HG03342 (cell line): ENCODE results near the gene CCDC92.

Experiments used
- ATAC-seq: cut with Tn5 transposase; IDR thresholded peaks from one replicate; pipeline ENCODE4 v1.9.1; 2021; ENCODE audit warnings: mild to moderate bottlenecking, moderate library complexity; ENCODE audit not compliant: unreplicated experiment

The CCDC92 gene

DNA sequence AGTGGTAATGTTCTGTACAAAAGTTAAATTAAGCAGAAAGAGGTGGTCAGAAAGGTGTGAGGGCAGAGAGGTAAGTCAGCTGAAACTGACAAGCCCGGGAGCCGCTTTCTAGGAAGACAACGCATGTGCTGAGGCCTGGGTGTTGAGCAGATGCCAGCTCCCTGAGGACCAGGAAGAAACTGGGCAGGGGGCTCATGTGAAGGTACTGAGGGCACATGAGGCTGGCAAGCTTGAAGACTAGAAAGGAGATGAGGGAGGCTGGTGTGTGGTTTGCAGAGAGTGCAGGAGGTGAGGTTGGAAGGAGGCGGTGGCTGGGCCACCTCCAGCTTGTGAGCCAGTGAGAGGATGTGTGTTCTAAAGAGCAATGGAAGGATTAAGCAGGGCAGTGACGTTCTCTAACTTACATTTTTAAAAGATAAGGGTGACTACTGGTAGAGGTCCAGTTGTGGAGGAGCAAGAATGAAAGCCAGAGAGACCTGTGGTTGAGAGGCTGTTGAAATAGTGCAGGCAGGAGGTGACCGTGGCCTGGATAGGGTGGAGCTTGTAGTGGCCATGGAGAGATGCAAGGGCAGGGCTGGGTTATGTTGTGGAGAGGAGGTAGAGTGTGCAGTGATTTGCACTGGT is 29.5 kb upstream of the CCDC92 start:
- no peak for ATAC-seq

GRCh38 chr12:124001343-124001742 is 28.7 kb upstream of the CCDC92 start:
- ATAC-seq: no peak

DNA sequence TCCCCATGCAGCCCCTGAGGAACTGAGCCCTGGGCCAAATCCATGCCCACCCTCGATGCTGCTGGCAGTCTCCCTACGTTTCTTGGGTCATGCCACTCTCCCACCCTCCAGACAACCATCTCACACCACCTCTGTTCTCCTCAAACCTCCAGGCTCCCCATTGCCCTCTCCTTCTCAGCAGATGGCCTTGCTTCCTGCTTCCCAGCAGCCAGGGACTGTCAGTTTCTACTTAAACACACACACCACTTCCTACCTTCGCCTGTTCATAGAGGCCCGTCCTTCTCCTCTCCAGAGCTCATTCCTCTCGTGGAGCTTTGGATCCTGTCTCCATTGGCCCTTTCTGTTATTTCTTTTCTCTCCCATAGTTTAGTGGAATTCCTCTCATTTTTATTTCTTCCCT is 27.5 kb upstream of the CCDC92 start:
- ATAC-seq: no peak

GRCh38 chr12:123998991-123999359 is 26.3 kb upstream of the CCDC92 start:
- ATAC-seq: no peak

DNA sequence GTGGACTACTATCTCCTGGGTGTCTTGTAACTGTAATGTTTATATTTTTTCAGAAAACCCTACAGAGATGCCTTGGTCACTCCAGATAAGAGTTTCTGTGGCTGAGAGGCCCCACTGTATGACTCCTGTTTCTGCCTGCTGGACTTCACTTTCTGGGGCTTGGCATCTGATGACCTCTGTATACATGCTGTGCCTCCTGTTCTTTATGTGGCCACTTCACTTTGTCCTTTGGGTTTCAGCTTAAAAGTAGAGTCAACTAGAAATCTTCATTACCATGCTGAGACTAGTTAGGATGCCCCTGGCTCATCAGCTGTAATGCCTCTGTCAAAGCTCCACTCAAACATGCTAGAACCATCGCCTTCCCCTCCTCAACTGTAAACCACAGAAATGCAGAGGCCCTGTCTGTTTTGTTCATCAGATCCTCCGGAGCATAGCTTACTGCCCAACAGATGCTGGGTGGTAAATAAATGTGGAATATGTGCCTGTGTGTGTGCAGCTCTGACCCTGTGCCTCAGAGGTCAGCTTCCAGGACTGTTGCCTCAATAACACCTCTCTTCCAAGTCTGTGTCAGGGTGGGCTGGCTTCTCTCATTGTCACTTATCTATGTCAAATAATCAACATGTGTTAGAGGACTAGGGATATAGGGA is 25.8 kb upstream of the CCDC92 start:
- ATAC-seq: no peak

DNA sequence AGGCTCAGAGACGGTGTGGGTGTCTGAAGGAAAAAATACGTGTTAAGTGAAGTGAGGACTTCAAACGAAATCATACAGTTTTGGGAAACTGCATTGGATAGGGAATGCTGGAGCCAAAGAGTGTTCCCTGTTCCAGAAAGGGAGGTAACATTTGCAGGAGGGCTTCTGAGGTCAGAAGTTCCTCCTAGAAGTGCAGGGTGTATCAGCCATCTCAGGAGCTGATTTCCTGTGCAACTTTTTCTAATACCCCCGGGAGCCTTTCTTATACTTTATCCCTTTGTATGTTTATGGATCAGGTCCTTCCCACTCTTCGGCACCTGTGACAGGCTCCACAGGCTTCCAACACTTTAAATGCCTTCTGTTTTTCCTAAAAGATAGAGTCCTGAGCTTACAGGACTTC is 25.3 kb upstream of the CCDC92 start:
- no peak for ATAC-seq

DNA sequence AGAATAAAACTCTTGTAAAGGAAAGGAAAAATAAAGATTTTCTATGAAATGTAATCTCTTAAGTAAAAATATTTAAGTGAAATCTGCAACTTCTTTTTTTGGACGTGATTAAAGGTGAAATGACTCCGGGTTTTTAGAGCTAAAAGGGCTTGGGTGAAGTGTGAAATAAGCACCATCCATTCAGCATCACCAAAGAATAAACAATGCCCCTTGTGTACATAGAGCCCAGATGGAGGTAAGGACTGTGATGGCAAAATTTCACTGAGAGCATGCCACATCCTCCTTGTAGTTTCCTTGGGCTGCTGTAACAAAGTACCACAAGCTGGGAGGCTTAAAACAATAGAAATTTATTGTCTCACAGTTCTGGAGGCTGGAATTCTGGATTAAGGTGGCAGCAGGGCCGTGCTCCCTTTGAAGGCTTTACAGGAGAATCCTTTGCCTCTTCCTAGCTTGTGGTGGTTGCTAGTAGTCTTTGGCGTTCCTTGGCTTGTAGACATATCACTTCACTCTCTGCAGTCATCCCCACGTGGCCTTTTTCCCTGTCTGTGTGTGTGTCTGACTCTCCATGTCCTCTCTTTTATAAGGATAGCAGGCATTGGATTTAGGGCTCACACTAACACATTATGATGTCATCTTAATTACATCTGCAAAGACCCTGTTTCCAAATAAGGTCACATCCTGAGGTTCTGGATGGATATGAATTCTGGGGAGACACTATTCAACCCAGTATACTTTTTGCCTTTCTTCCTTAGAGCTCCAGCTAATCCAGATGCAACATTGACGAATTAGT is 24.6 kb upstream of the CCDC92 start:
- ATAC-seq: no peak

DNA sequence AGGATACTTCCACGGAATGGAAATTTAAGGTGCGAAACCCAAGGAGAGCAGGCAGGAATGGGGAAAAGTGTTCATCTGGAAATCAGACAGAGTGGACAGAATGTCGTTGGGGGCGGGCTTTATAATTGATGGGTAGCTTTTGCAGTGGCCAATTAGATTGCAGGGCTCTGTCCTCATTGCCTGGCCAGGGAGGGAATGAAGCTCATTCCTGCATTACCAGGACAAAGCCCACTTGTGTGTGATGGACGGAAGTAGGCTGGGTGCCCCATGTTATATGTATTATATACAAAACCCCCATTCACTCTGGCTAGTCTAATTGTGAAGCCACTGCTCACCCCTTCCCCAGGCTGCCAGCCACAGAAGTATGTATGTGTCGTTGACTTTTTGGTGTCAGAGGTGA is 23.9 kb upstream of the CCDC92 start:
- ATAC-seq: no peak

GRCh38 chr12:123995023-123995748 is 22.6 kb upstream of the CCDC92 start:
- no peak for ATAC-seq

DNA sequence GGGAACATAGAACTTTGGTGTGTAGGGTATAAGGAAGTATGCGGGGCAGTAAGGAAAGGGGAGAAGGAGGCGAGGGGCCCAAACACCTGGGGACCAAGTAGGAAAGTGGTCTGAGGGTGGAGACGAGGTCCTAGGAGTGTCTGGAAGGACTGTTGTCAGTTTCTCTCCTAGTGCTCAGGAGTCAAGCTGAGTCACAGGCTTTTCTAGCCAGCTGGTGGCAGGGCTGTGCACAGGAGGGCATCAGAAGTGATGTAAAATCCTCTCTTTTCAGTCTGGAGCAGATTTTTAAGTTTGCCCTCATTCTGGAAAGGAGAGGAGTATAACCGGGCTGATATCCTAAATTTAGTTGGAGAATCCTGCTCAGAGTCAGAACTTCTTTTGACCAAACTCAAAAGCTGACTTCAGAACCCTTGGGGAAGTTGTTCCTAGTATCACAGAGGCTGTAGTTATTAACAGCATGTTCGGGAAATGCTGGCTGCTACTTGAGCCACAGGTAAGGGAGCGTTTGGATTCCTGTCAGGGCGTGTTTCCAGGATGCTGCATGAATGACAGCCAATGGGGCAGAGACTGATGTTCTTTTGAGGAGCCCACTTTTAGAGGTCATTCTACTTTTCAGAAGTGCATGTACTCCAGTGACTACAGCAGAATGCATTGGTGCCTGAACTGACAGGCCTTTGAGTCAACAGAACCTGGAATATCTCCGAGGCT is 19.6 kb upstream of the CCDC92 start:
- ATAC-seq: no peak

- no peak for ATAC-seq
Measured at GRCh38 chr12:123991372-123991951, 18.8 kb upstream of the CCDC92 start.

DNA sequence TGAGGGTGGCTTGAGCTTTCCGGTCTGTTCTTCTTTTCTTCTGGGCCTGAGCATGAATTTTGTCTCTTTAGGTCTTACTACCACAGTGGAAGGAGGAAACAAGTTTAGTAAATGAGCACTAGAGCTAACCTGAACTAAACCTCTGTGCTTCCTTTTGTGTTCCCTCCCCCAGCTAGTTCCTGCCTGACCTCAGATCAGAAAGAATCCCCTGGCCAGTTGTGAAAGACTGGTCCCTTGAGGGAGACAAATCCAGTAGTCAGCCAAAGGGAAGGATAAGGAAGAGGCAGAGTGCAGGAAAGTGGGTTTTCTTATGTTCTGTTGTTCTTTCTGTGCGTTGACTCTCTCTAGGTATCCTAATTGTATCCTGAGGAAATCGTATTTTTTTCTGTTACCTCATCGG is 17.9 kb upstream of the CCDC92 start:
- ATAC-seq: no peak

DNA sequence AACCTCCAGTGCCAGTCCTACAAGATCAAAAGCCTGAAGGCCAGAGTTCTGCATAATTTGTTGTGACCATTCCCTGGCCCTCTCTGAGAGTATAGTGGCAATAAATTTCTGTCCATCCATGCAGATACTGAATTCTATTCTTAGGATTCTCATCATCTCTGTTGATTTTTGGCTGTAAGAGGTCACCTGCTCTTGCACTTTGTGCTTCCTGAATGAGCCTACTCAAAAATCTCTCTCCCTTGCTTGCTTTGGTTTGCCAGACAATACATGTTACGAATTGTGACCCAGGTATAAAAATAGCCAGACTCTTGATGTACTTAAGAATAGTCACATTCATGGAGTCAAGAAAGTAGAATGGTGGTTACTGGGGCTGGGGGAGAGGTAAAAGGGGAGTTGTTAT is 17.1 kb upstream of the CCDC92 start:
- ATAC-seq: no peak

DNA sequence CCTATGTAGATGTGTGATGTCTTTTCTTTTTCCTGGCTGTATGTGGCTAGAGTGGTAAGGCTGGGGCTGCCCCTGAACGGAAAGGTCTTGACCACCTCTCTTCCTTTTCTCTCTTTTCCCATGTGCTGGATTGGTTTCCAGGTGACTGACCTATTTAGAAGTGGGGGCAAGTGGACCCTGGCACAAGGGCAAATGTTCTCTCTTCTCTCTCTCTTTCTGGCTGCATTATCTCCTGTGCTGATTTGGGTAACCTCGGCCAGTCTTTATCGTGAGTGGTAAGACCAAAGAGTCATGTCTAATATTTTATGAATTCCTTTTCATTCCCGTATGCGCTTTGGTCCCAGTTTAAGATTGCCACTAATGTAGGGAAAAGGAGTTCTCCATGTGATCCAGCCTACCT is 16.5 kb upstream of the CCDC92 start:
- ATAC-seq: no peak

- no peak for ATAC-seq
Measured at GRCh38 chr12:123987022-123987421, 14.4 kb upstream of the CCDC92 start.

- no peak for ATAC-seq
Measured at GRCh38 chr12:123986374-123986965, 13.8 kb upstream of the CCDC92 start.

GRCh38 chr12:123984903-123985302 is 12.3 kb upstream of the CCDC92 start:
- no peak for ATAC-seq

- ATAC-seq: no peak
Measured at GRCh38 chr12:123983822-123984485, 11.3 kb upstream of the CCDC92 start.

DNA sequence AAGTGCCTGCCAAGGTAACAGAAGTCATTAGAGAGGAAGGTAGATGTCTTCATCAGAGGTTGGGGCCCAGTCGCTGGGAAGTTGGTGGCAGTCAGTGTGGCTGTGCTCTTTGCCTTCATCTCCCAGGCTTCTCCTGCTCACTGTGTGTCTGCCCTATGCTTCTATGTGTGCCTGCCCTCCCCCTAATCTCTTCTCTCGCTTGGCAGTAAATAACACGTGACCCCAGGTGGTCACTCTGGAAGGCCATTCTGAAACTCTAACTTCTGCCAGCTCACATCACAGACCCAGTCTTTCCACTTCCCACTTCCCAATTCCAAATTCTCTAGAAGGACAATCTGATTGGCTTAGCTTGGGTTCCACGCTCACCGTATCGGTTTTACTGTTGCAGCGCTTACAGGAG is 9.6 kb upstream of the CCDC92 start:
- no peak for ATAC-seq

DNA sequence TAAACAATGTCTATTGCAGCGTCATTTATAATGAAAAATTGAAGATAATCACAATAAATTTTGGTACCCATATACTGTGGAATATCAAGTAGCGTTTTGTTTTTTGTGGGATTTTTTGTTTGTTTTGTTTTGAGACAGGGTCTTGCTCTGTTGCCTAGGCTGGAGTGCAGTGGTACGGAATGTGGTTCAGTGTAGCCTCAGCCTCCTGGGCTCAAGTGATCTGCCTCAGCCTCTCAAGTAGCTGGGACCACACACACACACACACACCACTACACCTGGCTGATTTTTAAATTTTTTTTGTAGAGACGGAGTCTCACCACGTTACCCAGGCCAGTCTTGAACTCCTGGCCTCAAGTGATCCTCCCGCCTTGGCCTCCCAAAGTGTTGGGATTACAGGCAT is 6.9 kb upstream of the CCDC92 start:
- ATAC-seq: no peak
